Measurements from ENCODE around the gene TUSC2.

DNA sequence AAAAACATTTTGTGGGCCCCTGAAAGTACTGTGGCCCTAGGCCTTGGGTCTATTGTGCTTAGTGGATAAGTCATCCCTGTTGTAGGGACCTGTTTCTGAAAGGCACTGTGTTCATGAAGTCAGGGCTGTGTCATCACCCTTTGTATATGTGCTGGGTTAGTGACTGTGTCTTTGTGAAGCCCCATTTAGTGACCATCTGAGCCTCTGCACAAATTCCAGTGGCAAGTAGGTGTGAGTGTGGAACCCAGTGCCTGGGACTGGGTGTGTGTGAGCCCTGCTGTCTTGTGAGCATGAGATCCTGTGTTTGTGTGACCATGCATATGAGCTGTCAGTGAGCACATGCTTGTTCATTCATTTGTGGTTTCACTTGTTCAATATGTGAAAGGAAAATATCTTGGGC, 23.4 kb downstream of the TUSC2 start:
- TF ChIP-seq, protein P1, sequence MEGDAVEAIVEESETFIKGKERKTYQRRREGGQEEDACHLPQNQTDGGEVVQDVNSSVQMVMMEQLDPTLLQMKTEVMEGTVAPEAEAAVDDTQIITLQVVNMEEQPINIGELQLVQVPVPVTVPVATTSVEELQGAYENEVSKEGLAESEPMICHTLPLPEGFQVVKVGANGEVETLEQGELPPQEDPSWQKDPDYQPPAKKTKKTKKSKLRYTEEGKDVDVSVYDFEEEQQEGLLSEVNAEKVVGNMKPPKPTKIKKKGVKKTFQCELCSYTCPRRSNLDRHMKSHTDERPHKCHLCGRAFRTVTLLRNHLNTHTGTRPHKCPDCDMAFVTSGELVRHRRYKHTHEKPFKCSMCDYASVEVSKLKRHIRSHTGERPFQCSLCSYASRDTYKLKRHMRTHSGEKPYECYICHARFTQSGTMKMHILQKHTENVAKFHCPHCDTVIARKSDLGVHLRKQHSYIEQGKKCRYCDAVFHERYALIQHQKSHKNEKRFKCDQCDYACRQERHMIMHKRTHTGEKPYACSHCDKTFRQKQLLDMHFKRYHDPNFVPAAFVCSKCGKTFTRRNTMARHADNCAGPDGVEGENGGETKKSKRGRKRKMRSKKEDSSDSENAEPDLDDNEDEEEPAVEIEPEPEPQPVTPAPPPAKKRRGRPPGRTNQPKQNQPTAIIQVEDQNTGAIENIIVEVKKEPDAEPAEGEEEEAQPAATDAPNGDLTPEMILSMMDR (IDR thresholded peaks at IDR 0.05): no peak
- no peak for TF ChIP-seq POLR2A (IDR thresholded peaks at IDR 0.05)

Measured in esophagus squamous epithelium (tissue), 4 donors.